ENCODE data around the gene KCND3. TPM values are rescaled to one million over a fixed set of nuclear protein-coding genes. Genes with fewer than 3 reads are reported as not detected.

Gene KCND3
- total and polyA plus RNA-seq, 12 donors = 3.5 to 24.7 (median 15.2) TPM

- H3K27me3 ChIP-seq = no peaks in the 10 kb centered on the region
- peak in 1 of 8 donors; percentile 21 for ATAC-seq
- peaks cover 0 to 37% (median 17%) of the 10 kb centered on the region in 9 donors for H3K4me1 ChIP-seq
- intact Hi-C loops (cut with DNase I) = loop anchor here in 1 of 10 donors (10.0 kb wide), 1 partner anchor 113 kb away; no protein-coding TSS in a partner anchor
- no peak for TF ChIP-seq CTCF (IDR thresholded peaks at IDR 0.05)
- DNase-seq = no peak
- H3K36me3 ChIP-seq = no peaks in the 10 kb centered on the region
- H3K4me3 ChIP-seq = no peak overlapping the region
- H3K27ac ChIP-seq = no peak overlapping the region
- no peaks in the 10 kb centered on the region for H3K9me3 ChIP-seq
- WGBS, 2 donors = 62 to 69% methylated on average over 3 of the region's 3 CpGs
These were observed 21.6 kb downstream of the KCND3 start for GRCh38 chr1:111967886-111968285.

GRCh38 chr1:111967067-111967690, 22.3 kb downstream of the KCND3 start:
- peak in 1 of 9 donors; percentile 10 for TF ChIP-seq CTCF (IDR thresholded peaks at IDR 0.05)
- 55 to 59% methylated on average over 13 of the region's 13 CpGs for WGBS, 2 donors
- Histone ChIP-seq H3K4me1 (peaks cover 0 to 38% (median 17%) of the 10 kb centered on the region in 9 donors), H3K9me3 (no peaks in the 10 kb centered on the region), H3K36me3 (no peaks in the 10 kb centered on the region), H3K27me3 (no peaks in the 10 kb centered on the region), H3K4me3 (no peak overlapping the region), H3K27ac (no peak overlapping the region)
- ATAC-seq (peak in 6 of 8 donors; percentile 20 to 84 (median 68)), DNase-seq (no peak)
- intact Hi-C loops (cut with DNase I) = loop anchor here in 1 of 10 donors (10.0 kb wide), 1 partner anchor 112 kb away; no protein-coding TSS in a partner anchor

- Histone ChIP-seq H3K4me3 (no peak overlapping the region), H3K36me3 (no peaks in the 10 kb centered on the region), H3K27ac (no peak overlapping the region), H3K27me3 (peaks cover 0 to 5% (median 0%) of the 10 kb centered on the region in 7 donors), H3K9me3 (no peaks in the 10 kb centered on the region), H3K4me1 (peaks cover 0 to 50% (median 27%) of the 10 kb centered on the region in 9 donors)
- no peak for DNase-seq
- WGBS, 2 donors = 78 to 85% methylated on average over 5 of the region's 5 CpGs
- TF ChIP-seq CTCF (IDR thresholded peaks at IDR 0.05) = no peak
- intact Hi-C loops (cut with DNase I) = loop anchor here in 1 of 10 donors (10.0 kb wide), 1 partner anchor 111 kb away; no protein-coding TSS in a partner anchor
- ATAC-seq = no peak
These were observed 23.6 kb downstream of the KCND3 start for GRCh38 chr1:111965781-111966443.

- ATAC-seq (peak in 1 of 8 donors; percentile 41), DNase-seq (peak in 1 of 2 donors; percentile 27)
- peaks cover 0 to 66% (median 29%) of the 10 kb centered on the region in 9 donors for H3K4me1 ChIP-seq
- intact Hi-C loops (cut with DNase I) = loop anchor here in 1 of 10 donors (10.0 kb wide), 1 partner anchor 109 kb away; no protein-coding TSS in a partner anchor
- no peaks in the 10 kb centered on the region for H3K9me3 ChIP-seq
- H3K27ac ChIP-seq = no peak overlapping the region
- no peak overlapping the region for H3K4me3 ChIP-seq
- H3K27me3 ChIP-seq = peaks cover 0 to 7% (median 0%) of the 10 kb centered on the region in 7 donors
- no peak for TF ChIP-seq CTCF (IDR thresholded peaks at IDR 0.05)
- WGBS, 2 donors = 34 to 38% methylated on average over 5 of the region's 5 CpGs
- H3K36me3 ChIP-seq = no peaks in the 10 kb centered on the region
These were observed 25.3 kb downstream of the KCND3 start for GRCh38 chr1:111963985-111964738.

Data from heart right ventricle (tissue), 16 donors.